ENCODE results near the gene CD55.

DNA sequence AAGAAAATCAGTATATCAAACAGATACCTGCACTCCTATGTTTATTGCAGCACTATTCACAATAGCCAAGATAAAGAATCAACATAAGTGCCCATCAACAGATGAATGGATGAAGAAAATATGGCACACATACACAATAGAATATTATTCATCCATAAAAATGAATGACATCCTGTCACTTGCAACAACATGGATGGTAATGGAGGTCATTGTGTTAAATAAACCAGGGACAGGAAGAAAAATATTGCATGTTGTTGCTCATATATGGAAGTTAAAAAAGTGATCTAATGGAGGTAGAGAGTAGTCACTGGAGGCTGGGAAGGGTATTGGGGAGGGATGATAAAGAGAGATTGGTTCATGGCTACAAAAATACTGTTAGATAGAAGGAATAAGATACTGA lies 67.2 kb downstream of the CD55 start:
- TF ChIP-seq, protein P1, sequence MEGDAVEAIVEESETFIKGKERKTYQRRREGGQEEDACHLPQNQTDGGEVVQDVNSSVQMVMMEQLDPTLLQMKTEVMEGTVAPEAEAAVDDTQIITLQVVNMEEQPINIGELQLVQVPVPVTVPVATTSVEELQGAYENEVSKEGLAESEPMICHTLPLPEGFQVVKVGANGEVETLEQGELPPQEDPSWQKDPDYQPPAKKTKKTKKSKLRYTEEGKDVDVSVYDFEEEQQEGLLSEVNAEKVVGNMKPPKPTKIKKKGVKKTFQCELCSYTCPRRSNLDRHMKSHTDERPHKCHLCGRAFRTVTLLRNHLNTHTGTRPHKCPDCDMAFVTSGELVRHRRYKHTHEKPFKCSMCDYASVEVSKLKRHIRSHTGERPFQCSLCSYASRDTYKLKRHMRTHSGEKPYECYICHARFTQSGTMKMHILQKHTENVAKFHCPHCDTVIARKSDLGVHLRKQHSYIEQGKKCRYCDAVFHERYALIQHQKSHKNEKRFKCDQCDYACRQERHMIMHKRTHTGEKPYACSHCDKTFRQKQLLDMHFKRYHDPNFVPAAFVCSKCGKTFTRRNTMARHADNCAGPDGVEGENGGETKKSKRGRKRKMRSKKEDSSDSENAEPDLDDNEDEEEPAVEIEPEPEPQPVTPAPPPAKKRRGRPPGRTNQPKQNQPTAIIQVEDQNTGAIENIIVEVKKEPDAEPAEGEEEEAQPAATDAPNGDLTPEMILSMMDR (conservative IDR thresholded peaks at IDR 0.05; ENCODE audit: low read depth, low read length) = no peak
- TF ChIP-seq EZH2phosphoT487 (IDR thresholded peaks at IDR 0.05; ENCODE audit: borderline replicate concordance, low read length) = no peak

All from PC-3 (cell line).